K562 (cell line): ENCODE data around the gene ADGRB3. TPM values are rescaled to one million over a fixed set of nuclear protein-coding genes. Genes with fewer than 3 reads are reported as not detected.

Source experiments
- ATF1 ChIP-seq, 2 experiments: fragments of 450-650 bp in 1 of 2; IDR thresholded peaks; 2 replicates each; pipeline ENCODE4 v1.6.1; 2016; ENCODE audit warnings: missing compliant biosample characterization in 1 of 2, missing genetic modification characterization in 1 of 2
- BMI1 ChIP-seq: fragments of 150-350 bp; IDR thresholded peaks from 2 replicates; pipeline ENCODE4 v1.6.1; 2014; ENCODE audit warnings: low read length
- ETV5 ChIP-seq: sonication (generic); formaldehyde crosslinking; IDR thresholded peaks from 2 replicates; pipeline ENCODE4 v1.4.0; 2020; ENCODE audit warnings: low read depth, mild to moderate bottlenecking, missing genetic modification reagents
- ETV6 ChIP-seq, 3 experiments: fragments of 150-350 bp in 1 of 3; sonication (generic) in 1 of 3; formaldehyde crosslinking in 1 of 3; IDR thresholded peaks; 2 replicates each; pipeline versions ENCODE4 v1.6.1 to v1.8.0; 2014 to 2022; ENCODE audit warnings: borderline replicate concordance in 2 of 3, low read depth in 2 of 3, antibody characterized with exemption in 1 of 3, low read length in 1 of 3, mild to moderate bottlenecking in 1 of 3, missing genetic modification reagents in 1 of 3
- HDGF ChIP-seq: fragments of 450-650 bp; IDR thresholded peaks from 2 replicates; pipeline ENCODE4 v1.6.1; 2016
- HOXB6 ChIP-seq: fragments of 250-450 bp; sonication (Bioruptor Pico); IDR thresholded peaks from 2 replicates; pipeline ENCODE4 v1.5.1; 2022; ENCODE audit warnings: mild to moderate bottlenecking, borderline replicate concordance
- NCOA1 ChIP-seq: fragments of 450-650 bp; IDR thresholded peaks from 2 replicates; pipeline ENCODE4 v1.6.1; 2016; ENCODE audit warnings: low read depth
- NFIX ChIP-seq: fragments of 250-450 bp; sonication (Bioruptor Pico); IDR thresholded peaks from 2 replicates; pipeline ENCODE4 v1.4.0; 2020; ENCODE audit warnings: low read depth, mild to moderate bottlenecking, moderate library complexity
- PPARD ChIP-seq: fragments of 250-450 bp; sonication (Bioruptor Pico); IDR thresholded peaks from 2 replicates; pipeline ENCODE4 v1.8.0; 2022; ENCODE audit warnings: inconsistent platforms, mild to moderate bottlenecking, moderate library complexity
- polyA plus RNA-seq, 8 experiments: library from polyadenylated mRNA; depleted of rRNA in 4 of 8; stranded (reverse) in 5 of 8; unstranded in 3 of 8; fragments of >200 nt; fragmentation: Nextera tagmentation in 2 of 8; fragmentation: Illumina TruSeq in 1 of 8; extraction: Ambion mirVana in 2 of 8; extraction: Trizol in 1 of 8; gene quantifications; 2 replicates each; pipeline versions ENCODE4 v1.2.1 to v1.2.3, GENCODE V29; 2011 to 2014; ENCODE audit warnings: inconsistent platforms in 1 of 8, missing spikeins in 1 of 8
- total RNA-seq, 7 experiments: library from RNA; depleted of rRNA in 6 of 7; stranded (reverse); fragments of >200 nt in 6 of 7; fragmentation: Illumina TruSeq in 2 of 7; extraction: Trizol in 2 of 7; gene quantifications; 2 replicates each; pipeline versions ENCODE4 v1.2.1 to v1.2.3, GENCODE V29; 2011 to 2021; ENCODE audit warnings: low replicate concordance in 1 of 7
- TF ChIP-seq, protein P1 (sequence below), 2 experiments: IDR thresholded peaks in 1 of 2; conservative IDR thresholded peaks in 1 of 2; 2 replicates each; pipeline ENCODE4 v1.6.1; 2016; ENCODE audit warnings: low read depth in 2 of 2, mild to moderate bottlenecking in 1 of 2, missing compliant biosample characterization in 1 of 2, missing genetic modification characterization in 1 of 2, moderate library complexity in 1 of 2
- TF ChIP-seq, protein P2 (sequence below): sonication (generic); IDR thresholded peaks from 2 replicates; pipeline ENCODE4 v1.6.1; 2016

Gene ADGRB3
- total and polyA plus RNA-seq, 9 of the 15 experiments (the other 6 are each of a cell fraction or from before 2014, with no cell fraction given) = 0.90 to 7.8 (median 2.4) TPM

DNA sequence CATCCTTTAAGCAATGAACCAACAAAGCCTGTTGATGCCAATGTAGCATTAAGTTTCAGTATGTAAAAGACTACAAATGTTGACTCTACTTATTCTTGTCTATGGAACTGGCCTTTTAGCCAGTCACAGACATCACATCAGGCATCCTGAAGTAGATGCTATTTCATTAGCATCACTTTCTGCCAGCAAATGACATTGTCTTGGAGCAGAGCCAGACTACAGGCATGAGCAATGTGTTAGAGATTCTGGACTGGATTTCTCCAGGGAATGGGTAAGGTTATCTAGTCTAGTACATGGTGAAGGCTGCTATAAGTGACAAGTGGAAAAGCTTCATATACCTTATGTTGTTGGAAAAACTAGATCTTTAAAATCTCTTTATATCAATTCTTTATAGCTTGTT is 142.9 kb downstream of the ADGRB3 start (continued):
- TF ChIP-seq HOXB6 (no peak), NFIX (no peak), NCOA1 (no peak), PPARD (no peak), HDGF (no peak), BMI1 (no peak), ETV6 (IDR thresholded peaks at IDR 0.05; ENCODE audit: borderline replicate concordance in 1 of 2, low read depth in 2 of 2, low read length in 1 of 2) (no peak), ETV6 (CRISPR knock-in tag; IDR thresholded peaks at IDR 0.05; ENCODE audit: borderline replicate concordance) (no peak), ETV5 (CRISPR knock-in tag) (no peak), ATF1 (CRISPR knock-in tag; IDR thresholded peaks at IDR 0.05) (no peak), ATF1 (tag; IDR thresholded peaks at IDR 0.05) (no peak)
- TF ChIP-seq, protein P1, sequence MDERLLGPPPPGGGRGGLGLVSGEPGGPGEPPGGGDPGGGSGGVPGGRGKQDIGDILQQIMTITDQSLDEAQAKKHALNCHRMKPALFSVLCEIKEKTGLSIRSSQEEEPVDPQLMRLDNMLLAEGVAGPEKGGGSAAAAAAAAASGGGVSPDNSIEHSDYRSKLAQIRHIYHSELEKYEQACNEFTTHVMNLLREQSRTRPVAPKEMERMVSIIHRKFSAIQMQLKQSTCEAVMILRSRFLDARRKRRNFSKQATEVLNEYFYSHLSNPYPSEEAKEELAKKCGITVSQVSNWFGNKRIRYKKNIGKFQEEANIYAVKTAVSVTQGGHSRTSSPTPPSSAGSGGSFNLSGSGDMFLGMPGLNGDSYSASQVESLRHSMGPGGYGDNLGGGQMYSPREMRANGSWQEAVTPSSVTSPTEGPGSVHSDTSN (CRISPR knock-in tag; IDR thresholded peaks at IDR 0.05; ENCODE audit: low read depth) = no peak
- TF ChIP-seq, protein P1 (tag; conservative IDR thresholded peaks at IDR 0.05; ENCODE audit: low read depth) = 0 out of 2 replicates have a peak, but pooled peaks have one; percentile 18
- TF ChIP-seq, protein P2, sequence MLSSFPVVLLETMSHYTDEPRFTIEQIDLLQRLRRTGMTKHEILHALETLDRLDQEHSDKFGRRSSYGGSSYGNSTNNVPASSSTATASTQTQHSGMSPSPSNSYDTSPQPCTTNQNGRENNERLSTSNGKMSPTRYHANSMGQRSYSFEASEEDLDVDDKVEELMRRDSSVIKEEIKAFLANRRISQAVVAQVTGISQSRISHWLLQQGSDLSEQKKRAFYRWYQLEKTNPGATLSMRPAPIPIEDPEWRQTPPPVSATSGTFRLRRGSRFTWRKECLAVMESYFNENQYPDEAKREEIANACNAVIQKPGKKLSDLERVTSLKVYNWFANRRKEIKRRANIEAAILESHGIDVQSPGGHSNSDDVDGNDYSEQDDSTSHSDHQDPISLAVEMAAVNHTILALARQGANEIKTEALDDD = peak; percentile 60
